Adipose tissue (tissue), 3 donors: ENCODE measurements around the gene GPHN. TPM values are rescaled to one million over a fixed set of nuclear protein-coding genes. Genes with fewer than 3 reads are reported as not detected.
"Not testable (repeated sequence)": the region's sequence is repeated elsewhere in the genome, so short reads cannot be mapped to it uniquely, and the experiment has no call there.

ENCODE experiments used
- H3K27ac ChIP-seq: one replicate; pipeline ENCODE4 v1.5.1; 2013; ENCODE audit warnings: low read depth, low read length
- WGBS, 3 donors: extraction: QIAGEN DNeasy Blood & Tissue Kit; methylation state at CpG; one replicate each; pipeline ENCODE4 v1.1.7; 2013; 5-methylcytosine and 5-hydroxymethylcytosine counted together
- polyA plus RNA-seq, 3 donors: library from polyadenylated mRNA; stranded (reverse); fragments of 200-250 nt; gene quantifications; one replicate each; pipeline ENCODE4 v1.2.3, GENCODE V29; 2013
- donor health status: healthy with polysubstance abuse.
- donor health status: Bipolar disorder and iron deficiency.
- donor health status: healthy.

Gene GPHN
- polyA plus RNA-seq, 3 donors: 13.6 to 17.9 (median 15.6) TPM

DNA sequence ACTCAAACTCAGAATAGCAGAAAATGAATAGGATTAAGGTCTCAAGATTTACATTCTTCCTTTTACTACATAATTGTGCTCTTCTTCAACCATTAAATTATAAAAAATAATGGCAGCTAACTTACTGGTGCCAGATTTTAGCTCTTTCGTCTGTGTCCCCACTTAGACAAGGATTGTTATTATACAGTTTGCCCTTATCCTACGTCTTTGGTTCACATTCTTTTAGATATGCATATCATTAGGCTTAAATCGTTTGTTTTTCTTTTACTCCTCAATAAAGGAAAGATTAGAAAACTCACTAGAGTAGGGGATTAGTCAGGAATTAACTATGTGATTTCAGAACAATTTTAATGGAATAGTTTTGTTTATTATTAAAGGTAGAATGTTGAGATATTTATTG, 551.6 kb downstream of the GPHN start:
- 59 to 65% (median 63%) methylated on average over 3 of the region's 3 CpGs for WGBS, 3 donors
- H3K27ac ChIP-seq: no peak overlapping the region

DNA sequence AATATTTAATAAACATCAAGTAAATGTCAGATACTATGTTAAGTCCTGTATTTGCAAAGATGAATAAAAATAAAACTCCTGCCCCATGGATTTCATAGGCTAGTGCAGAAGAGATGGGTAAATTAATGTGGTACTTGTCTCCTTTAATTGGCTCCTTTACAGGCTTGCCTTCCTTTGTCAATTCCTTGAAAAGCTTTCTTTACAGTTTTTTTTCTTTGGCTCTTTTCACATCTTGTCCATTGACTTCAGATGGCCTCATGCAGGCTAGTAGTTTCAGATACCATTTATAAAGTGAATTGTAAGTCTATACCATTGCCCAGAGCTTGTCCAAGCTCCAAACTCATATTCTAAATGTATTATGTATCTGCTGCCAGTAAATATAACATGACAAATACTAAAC, 552.6 kb downstream of the GPHN start:
- no peak overlapping the region for H3K27ac ChIP-seq

DNA sequence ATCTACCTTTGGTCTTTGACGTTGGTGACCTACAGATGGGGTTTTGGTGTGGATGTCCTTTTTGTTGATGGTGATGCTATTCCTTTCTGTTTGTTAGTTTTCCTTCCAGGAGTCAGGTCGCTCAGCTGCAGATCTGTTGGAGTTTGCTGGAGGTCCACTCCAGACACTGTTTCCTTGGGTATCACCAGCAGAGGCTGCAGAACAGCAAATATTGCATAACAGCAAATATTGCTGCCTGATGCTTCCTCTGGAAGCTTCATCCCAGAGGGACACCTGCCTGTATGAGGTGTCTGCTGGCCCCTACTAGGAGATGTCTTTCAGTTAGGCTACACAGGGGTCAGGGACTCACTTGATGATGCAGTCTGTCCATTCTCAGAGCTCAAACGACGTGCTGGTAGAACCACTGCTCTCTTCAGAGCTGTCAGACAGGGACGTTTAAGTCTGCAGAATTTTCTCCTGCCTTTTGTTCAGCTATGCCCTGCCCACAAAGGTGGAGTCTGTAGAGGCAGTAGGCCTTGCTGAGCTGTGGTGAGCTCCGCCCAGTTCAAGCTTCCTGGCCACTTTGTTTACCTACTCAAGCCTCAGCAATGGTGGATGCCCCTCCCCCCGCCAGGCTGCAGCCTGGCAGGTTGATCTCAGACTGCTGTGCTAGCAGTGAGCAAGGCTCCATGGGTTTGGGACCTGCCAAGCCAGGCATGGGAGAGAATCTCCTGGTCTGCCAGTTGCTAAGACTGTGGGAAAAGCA, 559.3 kb downstream of the GPHN start:
- 88 to 91% (median 89%) methylated on average over 7 of the region's 7 CpGs for WGBS, 3 donors
- H3K27ac ChIP-seq: not testable (repeated sequence)

DNA sequence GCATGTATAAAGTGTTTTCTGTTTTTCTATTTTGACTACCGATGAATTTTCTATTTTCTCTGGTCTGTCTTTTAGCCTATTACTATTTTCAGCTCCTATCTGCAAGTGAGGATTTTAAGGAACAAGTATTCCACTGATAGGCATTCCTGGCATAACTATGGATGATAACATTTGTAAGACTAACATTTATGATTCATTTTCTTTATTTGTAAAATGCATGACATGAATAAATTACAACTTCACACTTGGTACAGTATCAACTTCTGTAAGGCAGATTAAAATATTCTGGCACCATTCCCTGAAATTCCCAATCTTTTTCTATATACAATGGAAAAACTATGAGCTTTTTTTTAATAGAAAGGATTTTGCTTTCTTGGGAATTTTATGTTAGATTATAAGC, 560.3 kb downstream of the GPHN start:
- WGBS, 3 donors: 75 to 86% (median 77%) methylated on average over 1 of the region's 1 CpG
- no peak overlapping the region for H3K27ac ChIP-seq

DNA sequence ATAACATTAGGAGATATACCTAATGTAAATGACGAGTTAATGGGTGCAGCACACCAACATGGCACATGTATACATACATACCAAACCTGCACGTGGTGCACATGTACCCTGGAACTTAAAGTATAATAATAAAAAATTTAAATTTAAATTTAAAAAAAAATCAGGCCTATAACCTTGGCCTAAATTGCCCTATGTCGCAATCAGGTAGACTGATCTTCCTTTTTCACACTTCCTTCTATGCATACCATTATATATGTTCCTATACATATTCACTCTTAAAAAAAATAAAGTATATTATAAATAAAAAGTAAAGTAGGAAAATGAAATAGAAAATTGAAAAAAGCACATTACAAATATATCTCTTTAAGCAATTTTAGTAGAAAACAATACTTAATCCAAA, 563.6 kb downstream of the GPHN start:
- 84 to 96% (median 96%) methylated on average over 3 of the region's 3 CpGs for WGBS, 3 donors

DNA sequence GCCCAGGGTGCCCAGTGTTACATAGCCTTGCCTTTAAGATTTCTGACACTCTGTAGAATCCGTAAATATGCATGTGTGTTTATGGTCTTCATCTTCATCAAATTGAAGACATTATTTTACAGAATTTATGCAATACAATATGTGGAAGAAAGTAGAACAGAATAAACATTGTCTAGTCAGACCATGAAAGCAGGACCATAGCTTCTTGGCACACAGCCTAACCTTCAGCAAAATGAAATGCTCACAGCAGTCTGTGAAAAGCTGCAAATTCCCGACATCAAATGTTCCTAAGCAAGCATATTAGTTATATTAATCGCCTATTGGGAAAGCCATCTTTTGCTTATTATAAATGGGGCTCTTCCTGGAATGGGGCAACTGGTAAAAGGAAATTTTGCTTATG, 570.0 kb downstream of the GPHN start:
- whole genome bisulfite sequencing, 3 donors: 66 to 81% (median 80%) methylated on average over 3 of the region's 3 CpGs
- H3K27ac ChIP-seq: no peak overlapping the region

More for the DNA sequence above, 563.6 kb downstream of the GPHN start:
- H3K27ac ChIP-seq: no peak overlapping the region

DNA sequence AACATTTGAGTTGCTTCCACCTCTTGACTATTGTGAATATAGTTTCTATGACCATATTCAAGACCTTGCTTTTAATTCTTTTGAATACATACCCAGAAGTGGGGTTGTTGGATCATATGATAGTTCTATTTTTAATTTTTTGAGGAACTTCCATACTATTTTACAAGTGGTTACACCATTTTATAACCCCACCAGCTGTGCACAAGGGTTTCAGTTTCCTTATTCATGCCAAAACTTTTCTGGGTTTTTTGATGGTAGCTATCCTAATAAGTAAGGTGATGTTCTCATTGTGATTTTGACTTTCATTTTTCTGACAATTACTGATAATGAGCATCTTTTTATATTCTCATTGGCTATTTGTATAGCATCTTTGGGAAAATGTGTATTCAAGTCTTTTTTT, 571.9 kb downstream of the GPHN start:
- no peak overlapping the region for H3K27ac ChIP-seq

DNA sequence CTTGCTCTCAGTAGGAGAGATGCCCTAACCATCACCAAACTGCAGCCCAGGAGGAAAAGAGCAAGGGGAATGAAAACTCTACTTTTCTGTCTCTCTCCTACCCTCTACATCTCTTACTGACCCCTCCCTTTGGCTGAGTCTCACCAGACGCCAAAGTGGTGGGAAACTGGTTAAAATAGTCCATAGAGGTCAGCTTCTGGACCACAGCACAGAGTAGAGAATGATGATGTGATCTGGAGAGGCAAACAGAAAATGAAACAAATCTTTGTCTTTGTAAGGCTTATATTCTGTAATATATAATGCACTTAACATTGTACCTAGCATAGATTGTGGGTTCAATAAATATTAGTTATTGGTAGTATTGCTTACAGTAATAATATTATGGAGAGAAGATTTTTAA, 600.3 kb downstream of the GPHN start:
- H3K27ac ChIP-seq: no peak overlapping the region
- 75 to 92% (median 90%) methylated on average over 1 of the region's 1 CpG for WGBS, 3 donors

DNA sequence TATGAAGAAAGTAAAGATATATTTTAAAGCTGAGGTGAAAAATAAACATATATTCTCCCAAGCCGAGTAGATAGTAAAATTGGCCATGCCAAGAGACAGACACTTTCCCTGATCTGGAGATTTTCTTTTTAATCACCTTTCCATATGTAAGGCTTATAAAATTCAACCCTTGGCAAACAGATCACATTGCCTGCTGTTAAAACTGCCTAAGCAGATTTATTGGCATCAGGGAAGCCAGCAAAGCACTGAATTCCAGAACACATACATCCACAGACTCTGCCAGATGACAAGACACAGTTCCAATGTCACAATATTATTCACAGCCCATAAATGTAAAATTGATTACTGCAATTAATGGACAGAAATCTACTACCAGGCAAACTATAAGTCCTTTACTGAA, 603.1 kb downstream of the GPHN start:
- 70 to 84% (median 77%) methylated on average over 1 of the region's 1 CpG for WGBS, 3 donors

DNA sequence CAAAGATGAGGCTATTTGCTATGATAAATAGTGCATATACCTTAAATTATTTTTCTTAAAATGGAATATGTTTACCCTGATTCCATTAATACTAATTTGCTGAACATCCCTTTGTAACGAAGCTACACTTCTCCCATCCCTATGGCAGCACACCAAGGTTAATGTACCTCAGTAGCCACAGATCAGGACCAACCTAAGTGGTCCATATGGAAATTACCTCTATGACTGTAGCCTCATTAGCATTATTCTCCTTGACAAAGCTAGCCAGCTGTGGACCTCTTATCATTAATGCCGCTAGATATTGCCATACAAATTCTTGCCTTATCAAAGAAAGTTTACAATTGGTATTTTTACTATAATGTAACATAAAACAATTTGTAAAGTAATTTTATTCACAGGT, 604.4 kb downstream of the GPHN start:
- H3K27ac ChIP-seq: no peak overlapping the region
- WGBS, 3 donors: 72 to 95% (median 93%) methylated on average over 2 of the region's 2 CpGs

More for the DNA sequence above, 603.1 kb downstream of the GPHN start:
- no peak overlapping the region for H3K27ac ChIP-seq

DNA sequence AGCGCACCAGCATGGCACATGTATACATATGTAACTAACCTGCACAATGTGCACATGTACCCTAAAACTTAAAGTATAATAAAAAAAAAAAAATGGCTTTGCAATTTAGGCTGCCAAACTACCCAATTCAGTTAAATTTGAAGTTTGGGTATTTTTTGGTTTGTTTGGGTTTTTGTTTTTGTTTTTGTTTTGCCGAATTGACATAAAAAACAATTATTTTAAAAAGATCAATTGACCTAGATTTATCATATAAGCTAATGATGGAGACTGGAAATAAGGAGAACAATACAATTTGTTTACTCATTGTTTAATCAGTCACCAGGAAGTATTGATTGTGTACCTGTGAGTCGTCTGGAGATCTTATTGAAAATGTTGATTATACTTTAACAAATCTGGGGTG, 619.2 kb downstream of the GPHN start:
- 74 to 94% (median 86%) methylated on average over 3 of the region's 3 CpGs for WGBS, 3 donors
- no peak overlapping the region for H3K27ac ChIP-seq

DNA sequence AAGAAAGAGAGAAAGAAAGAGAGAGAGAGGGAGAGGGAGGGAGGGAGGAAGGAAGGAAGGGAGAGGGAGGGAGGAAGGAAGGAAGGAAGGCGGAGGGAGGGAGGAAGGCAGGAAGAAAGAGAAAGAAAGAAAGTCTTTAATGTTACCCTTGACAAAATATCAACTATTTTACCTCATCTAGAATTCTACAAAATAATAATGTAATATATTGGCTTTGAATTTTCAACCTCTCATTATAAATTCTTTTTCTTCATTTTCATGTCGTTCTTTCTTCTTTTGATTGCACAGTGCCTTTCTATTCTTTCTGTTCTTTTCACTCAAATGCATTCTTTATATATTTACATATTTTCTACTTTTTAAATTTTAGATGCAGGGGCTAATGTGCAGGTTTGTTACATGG, 621.8 kb downstream of the GPHN start:
- no peak overlapping the region for H3K27ac ChIP-seq
- WGBS, 3 donors: 89 to 97% (median 93%) methylated on average over 2 of the region's 2 CpGs

DNA sequence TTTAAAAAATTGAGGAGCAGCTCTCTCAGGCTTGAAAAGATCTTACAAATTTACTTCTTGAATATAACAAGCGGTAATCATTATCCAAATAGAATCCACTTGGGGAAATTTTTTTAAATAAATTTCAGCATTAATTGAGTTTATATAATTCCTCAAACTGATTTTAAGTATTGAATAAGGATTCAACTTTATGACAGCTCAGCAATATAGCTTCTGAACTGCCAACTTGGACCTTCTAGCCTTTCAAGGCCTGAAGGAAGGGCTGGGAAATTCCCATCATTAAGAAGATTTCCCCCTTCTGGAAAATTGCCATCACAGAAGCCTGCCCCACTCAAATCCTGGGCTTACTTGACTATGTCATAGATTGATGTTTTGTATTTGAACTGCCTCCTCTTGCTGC, 623.7 kb downstream of the GPHN start:
- H3K27ac ChIP-seq: no peak overlapping the region
- 98 to 100% (median 98%) methylated on average over 1 of the region's 1 CpG for WGBS, 3 donors

DNA sequence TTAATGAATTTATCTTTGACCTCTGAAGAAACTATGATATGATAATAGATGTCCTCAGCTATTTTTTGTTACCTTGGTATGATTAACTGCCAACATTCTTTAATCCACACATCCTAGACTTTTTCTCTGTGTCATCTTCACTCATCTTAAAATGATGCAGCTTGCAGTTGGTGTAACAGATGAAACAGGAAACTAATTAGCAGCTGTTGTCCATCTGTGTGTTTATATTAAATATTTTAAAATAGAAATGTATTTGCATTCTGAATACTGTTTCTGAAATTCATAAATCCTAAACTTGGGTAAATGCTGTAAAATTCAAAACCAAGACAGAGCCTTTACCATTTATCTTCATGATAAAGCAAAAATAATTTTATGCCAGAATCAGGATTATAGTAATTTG, 625.2 kb downstream of the GPHN start:
- no peak overlapping the region for H3K27ac ChIP-seq

DNA sequence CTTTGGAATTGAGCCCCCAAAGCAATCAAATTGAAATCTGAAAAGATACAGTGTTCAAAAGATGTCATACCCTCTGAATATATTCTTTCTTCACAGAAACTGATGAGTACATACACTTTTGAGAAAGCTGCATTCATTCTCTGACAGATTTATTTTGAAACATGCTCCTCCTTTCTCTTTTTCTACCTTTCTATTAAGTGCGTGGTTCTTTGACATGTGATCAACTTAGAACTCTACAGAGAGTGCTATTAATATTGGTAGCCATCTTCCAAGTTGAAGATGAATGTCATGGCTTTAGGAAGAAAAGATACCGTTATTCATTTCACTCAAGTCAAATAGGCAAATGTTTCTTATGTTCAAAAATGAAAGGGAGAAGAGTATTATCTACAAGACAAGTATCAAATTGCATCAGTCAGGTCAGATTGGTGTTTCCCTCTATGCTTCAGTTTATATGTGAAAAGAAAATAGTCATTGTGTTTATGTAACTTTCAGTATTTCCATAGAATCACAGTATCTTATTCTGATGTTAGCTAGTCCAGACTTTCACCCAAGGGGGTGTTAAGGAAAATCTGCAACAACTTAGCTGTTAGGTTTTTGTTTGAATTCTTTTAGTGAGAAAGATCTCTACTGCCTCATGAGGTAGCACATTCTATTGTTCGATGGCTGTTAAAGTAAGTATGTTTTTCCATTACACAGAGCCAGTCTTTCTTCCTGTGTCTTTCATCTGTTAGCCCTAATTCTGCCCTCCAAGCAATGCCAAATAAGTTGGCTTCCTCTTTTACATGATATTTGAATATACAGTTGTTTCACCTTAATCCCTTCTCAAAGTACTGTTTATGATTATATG, 625.9 kb downstream of the GPHN start:
- WGBS, 3 donors: 76 to 82% (median 80%) methylated on average over 3 of the region's 3 CpGs
- H3K27ac ChIP-seq: no peak overlapping the region

DNA sequence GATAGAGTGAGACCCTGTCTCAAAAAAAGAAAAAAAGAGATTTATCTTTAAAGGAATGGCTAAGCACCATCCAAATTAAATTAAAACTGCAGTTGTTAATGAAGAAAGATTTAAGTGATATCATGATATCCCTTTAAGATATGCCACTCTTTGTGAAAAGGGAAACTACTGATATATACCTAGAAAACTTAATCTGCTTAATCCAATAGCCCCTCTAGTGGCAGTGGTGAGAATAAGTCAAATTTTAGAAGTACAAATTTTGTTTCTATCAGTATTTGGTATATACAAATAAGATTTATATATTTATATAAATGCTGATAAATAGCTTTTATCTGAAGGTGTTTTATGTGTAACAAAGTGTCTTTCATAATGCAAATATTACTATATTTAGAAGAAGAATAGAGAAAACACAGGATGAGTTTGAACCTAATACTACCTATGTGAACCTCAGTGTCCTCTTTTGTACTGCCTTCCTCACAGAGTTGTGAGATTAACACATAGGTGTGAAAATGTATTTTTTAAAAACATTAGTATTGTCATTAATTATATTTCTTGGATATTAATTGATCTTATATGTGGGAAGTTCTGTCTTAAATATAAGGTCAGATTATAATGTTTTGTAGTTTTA, 629.9 kb downstream of the GPHN start:
- H3K27ac ChIP-seq: no peak overlapping the region

DNA sequence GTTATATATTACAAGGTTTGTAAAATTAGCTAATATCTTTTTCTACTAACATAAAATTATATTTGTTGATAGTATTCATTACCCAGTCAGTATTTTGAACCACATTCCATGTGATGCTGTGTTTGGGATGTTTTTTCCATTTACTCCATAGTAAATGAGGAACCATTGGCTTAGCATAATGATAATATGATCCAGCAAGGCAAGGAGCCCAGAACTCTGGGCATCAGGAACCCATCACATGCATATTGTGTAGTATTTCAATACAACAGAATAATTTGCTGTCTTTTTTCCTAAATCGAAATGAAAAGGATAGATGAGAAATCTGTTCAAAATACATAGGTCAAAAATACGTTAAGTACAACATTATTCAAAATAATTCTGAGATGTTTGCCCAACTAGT, 632.6 kb downstream of the GPHN start:
- H3K27ac ChIP-seq: no peak overlapping the region
- WGBS, 3 donors: 75 to 99% (median 85%) methylated on average over 2 of the region's 2 CpGs

DNA sequence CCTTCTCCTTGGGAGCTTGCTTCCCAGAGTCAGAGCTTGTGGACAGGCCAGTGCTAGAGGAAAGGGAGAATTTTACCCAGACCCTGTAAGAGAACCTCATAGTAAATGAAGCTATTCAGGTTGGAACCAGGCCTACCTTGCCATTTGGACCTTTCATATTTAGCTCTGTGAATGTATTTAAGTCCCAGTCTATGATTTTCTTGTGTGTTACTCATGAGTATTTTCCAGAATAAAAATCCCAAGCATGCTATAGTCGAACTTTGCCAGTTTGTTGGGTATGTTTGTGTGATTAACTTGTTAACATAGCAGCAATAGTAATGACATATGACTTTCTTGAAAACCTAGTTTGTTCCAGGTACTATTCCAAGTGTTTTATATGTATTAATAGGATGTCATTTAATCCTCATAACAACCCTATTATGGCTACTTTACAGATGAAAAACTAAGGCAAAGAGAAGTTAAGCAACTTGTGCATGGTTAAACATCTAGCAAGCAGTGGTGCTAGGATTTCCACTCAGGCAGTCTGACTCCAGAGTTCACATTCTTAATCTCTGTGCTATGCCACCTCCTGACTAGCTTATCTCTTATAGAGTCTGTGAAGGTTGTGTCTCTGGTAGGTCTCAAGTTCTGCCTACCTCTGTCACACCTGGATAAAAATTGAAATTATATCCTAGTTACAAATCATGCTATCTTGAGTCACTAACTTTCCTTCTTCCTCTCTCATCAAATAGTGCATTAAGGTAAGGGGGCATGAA, 633.4 kb downstream of the GPHN start:
- no peak overlapping the region for H3K27ac ChIP-seq
- 44 to 95% (median 60%) methylated on average over 1 of the region's 1 CpG for WGBS, 3 donors

DNA sequence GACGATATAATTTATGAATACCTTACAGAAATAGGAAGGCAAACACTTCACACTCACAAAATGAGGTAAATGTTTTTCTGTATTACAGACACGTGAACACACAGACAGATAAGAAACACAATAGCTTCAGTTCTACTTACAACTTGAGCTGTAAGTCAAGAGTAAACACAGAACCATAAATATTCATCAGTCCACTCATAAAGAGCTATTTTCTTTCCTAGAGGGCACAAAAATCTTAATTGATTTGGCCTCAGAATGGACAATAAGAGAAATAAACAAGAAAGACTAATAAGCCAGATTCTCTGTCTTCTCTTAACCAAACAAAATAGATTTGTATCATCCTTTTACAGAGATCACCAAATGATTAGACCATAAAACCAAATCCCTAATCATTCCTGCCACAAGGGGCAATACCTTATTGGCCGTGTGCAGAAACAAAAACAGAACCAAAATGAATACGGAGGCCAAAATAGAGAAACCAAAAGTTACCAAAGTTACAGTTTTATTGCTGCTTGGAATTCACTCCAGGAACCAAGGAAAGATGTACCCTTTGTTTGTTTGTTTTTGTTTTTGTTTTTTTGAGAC, 643.2 kb downstream of the GPHN start:
- 85 to 90% (median 87%) methylated on average over 4 of the region's 4 CpGs for WGBS, 3 donors
- H3K27ac ChIP-seq: no peak overlapping the region
